ENCODE data around the gene PRIMPOL.

DNA sequence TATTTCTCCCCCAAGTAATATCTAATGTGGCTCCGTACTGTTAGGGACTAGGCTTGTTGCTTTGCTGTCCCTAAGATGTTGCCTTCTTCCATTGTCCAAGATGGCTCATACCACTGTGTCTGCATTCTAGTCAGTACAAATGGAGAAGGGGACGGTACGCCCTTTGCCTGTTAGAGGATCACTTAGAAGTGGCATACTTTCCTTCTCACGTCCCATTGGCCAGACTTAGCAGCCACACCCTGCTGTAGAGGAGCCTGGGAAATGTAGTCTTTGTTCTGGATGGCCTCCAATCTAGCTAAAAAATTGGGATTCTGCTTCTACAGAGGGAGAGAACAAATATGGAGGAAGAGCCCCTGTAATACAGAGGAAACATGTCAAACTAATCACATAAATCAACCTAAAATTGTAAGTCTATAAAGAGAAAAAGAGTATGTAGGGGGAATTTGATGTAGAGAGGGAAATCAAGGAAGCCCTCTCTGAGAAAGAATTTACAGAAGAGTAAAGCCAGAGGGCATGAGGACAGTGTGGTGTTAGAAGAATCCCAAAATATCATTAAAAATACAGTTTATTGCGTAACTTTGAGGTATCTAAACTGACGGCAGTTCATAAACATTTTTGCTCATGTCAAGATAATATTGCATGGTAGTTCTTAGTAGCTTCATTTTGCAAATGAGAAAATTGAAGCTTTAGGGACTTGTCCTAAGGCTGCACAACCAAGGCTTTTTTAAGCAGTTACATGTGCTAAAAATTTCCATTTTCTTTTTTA, 15.1 kb downstream of the PRIMPOL start:
- TF ChIP-seq, protein P1, sequence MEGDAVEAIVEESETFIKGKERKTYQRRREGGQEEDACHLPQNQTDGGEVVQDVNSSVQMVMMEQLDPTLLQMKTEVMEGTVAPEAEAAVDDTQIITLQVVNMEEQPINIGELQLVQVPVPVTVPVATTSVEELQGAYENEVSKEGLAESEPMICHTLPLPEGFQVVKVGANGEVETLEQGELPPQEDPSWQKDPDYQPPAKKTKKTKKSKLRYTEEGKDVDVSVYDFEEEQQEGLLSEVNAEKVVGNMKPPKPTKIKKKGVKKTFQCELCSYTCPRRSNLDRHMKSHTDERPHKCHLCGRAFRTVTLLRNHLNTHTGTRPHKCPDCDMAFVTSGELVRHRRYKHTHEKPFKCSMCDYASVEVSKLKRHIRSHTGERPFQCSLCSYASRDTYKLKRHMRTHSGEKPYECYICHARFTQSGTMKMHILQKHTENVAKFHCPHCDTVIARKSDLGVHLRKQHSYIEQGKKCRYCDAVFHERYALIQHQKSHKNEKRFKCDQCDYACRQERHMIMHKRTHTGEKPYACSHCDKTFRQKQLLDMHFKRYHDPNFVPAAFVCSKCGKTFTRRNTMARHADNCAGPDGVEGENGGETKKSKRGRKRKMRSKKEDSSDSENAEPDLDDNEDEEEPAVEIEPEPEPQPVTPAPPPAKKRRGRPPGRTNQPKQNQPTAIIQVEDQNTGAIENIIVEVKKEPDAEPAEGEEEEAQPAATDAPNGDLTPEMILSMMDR (conservative IDR thresholded peaks at IDR 0.05 in 1 of 2, IDR thresholded peaks at IDR 0.05 in 1 of 2; ENCODE audit: extremely low read depth in 1 of 2, insufficient read depth in 1 of 2, low read depth in 1 of 2, low read length in 2 of 2), result no peak
- TF ChIP-seq EZH2 (IDR thresholded peaks at IDR 0.05; ENCODE audit: borderline replicate concordance, low read length), result no peak

Data from mammary epithelial cell (primary cell).